CD4-positive, CD25-positive, alpha-beta regulatory T cell (primary cell): ENCODE data around the gene UBE2L3. TPM values are rescaled to one million over a fixed set of nuclear protein-coding genes. Genes with fewer than 3 reads are reported as not detected.

ENCODE experiments used
- polyA plus RNA-seq, 4 donors: library from polyadenylated mRNA; unstranded; fragments of 300-500 nt; fragmentation: Illumina TruSeq; gene quantifications; one replicate each; pipeline ENCODE4 v1.2.3, GENCODE V29; 2021
- total RNA-seq: library from RNA; stranded (reverse); gene quantifications from one replicate; pipeline ENCODE4 v1.2.3, GENCODE V29; 2022

UBE2L3 gene
- total and polyA plus RNA-seq, 5 donors from 2014 or later: 33.7 to 124 (median 104) TPM

Other genes with a start within 250 kb of the UBE2L3 start
- gene RIMBP3B, start 184.0 kb upstream of the UBE2L3 start, total RNA-seq: not detected
- under 1 TPM in 3 of 4 donors, not detected in 1; 0.32 to 0.63 (median 0.47) TPM for gene RIMBP3B, start 184.0 kb upstream of the UBE2L3 start, polyA plus RNA-seq
- gene HIC2, start 150.3 kb upstream of the UBE2L3 start, total RNA-seq: 9.7 TPM
- gene HIC2, start 150.3 kb upstream of the UBE2L3 start, polyA plus RNA-seq: under 1 TPM; 0.29 to 0.49 (median 0.41) TPM
- 4.1 TPM for gene TMEM191C, start 100.3 kb upstream of the UBE2L3 start, total RNA-seq
- gene TMEM191C, start 100.3 kb upstream of the UBE2L3 start, polyA plus RNA-seq: 1 to 10 TPM in 3 of 4 donors, under 1 TPM in 1; 0.72 to 2.7 (median 1.3) TPM
- 0.47 TPM for gene RIMBP3C, start 16.3 kb upstream of the UBE2L3 start, total RNA-seq
- gene RIMBP3C, start 16.3 kb upstream of the UBE2L3 start, polyA plus RNA-seq: under 1 TPM in 3 of 4 donors, not detected in 1; 0.38 to 0.87 (median 0.52) TPM
- gene YDJC, start 62.3 kb downstream of the UBE2L3 start, total RNA-seq: 34.4 TPM
- gene YDJC, start 62.3 kb downstream of the UBE2L3 start, polyA plus RNA-seq: 10 to 100 TPM; 55.0 to 70.0 (median 55.6) TPM
- not detected for gene CCDC116, start 65.0 kb downstream of the UBE2L3 start, total RNA-seq
- not detected for gene CCDC116, start 65.0 kb downstream of the UBE2L3 start, polyA plus RNA-seq
- gene SDF2L1, start 74.6 kb downstream of the UBE2L3 start, total RNA-seq: 29.9 TPM
- gene SDF2L1, start 74.6 kb downstream of the UBE2L3 start, polyA plus RNA-seq: 10 to 100 TPM; 65.4 to 89.3 (median 75.5) TPM
- gene PPIL2, start 98.3 kb downstream of the UBE2L3 start, total RNA-seq: 83.0 TPM
- 10 to 100 TPM; 24.3 to 29.3 (median 27.0) TPM for gene PPIL2, start 98.3 kb downstream of the UBE2L3 start, polyA plus RNA-seq
- gene YPEL1, start 168.1 kb downstream of the UBE2L3 start, total RNA-seq: 8.9 TPM
- gene YPEL1, start 168.1 kb downstream of the UBE2L3 start, polyA plus RNA-seq: 10 to 100 TPM in 2 of 4 donors, 1 to 10 TPM in 2; 5.4 to 20.1 (median 11.3) TPM